B cell (primary cell): ENCODE results near the gene FYN. TPM values are rescaled to one million over a fixed set of nuclear protein-coding genes. Genes with fewer than 3 reads are reported as not detected.

Experiments
- ATAC-seq: fragments of 200-7000 bp; cut with Tn5 transposase; one replicate; pipeline ENCODE4 v1.10.0; 2021; ENCODE audit warnings: low read depth, mild to moderate bottlenecking, moderate number of reproducible peaks, moderate library complexity
- CTCF ChIA-PET: fragments of 350-600 bp; sonication (Branson Sonifier 250); formaldehyde crosslinking; loops from one replicate; lab custom pipeline; 2021; ENCODE audit warnings: antibody characterized with exemption, inconsistent platforms; lab: Charles Lee
- POLR2A ChIA-PET: fragments of 350-600 bp; sonication (Branson Sonifier 250); formaldehyde crosslinking; loops from one replicate; lab custom pipeline; 2021; ENCODE audit warnings: antibody characterized with exemption; lab: Charles Lee
- DNase-seq: peaks from one replicate; pipeline ENCODE4 v3.0.0; 2013
- H2AFZ ChIP-seq: 2 replicates; pipeline ENCODE4 v1.6.1; 2012; ENCODE audit warnings: mild to moderate bottlenecking, low read depth, low read length; ENCODE audit not compliant: insufficient read depth, poor library complexity, severe bottlenecking
- H3K27ac ChIP-seq, 2 donors: 1 replicate in 1 of 2; 2 replicates in 1 of 2; pipeline ENCODE4 v1.5.1; 2012 to 2013; ENCODE audit warnings: low read length in 2 of 2, mild to moderate bottlenecking in 2 of 2, moderate library complexity in 1 of 2
- H3K27me3 ChIP-seq, 4 experiments: fragments of 200-600 bp in 1 of 4; sonication (generic) in 1 of 4; replicated peaks in 1 of 4; 1 replicate in 2 of 4; 2 replicates in 2 of 4; pipeline versions ENCODE4 v1.6.1 to v1.7.0; 2013 to 2016; ENCODE audit warnings: low read length in 3 of 4, mild to moderate bottlenecking in 2 of 4, mixed read lengths in 1 of 4, moderate library complexity in 1 of 4; ENCODE audit not compliant: insufficient read depth in 4 of 4, control insufficient read depth in 3 of 4; ENCODE audit errors: control extremely low read depth in 1 of 4
- H3K36me3 ChIP-seq, 2 experiments: replicated peaks in 1 of 2; 1 replicate in 1 of 2; 2 replicates in 1 of 2; pipeline versions ENCODE4 v1.6.1 to v1.7.1; 2013; ENCODE audit warnings: low read length in 1 of 2; ENCODE audit not compliant: insufficient read depth in 2 of 2, control insufficient read depth in 1 of 2; ENCODE audit errors: control extremely low read depth in 1 of 2, extremely low read depth in 1 of 2
- H3K4me1 ChIP-seq, 2 donors: fragments of 200-600 bp in 1 of 2; sonication (generic) in 1 of 2; 1 replicate in 1 of 2; 2 replicates in 1 of 2; pipeline versions ENCODE4 v1.5.1 to v1.6.1; 2013 to 2017; ENCODE audit warnings: low read length in 2 of 2; ENCODE audit not compliant: control insufficient read depth in 2 of 2, insufficient read depth in 2 of 2
- H3K4me2 ChIP-seq: replicated peaks from 2 replicates; pipeline ENCODE3; 2012; ENCODE audit warnings: mild to moderate bottlenecking, low read depth, low read length; ENCODE audit not compliant: poor library complexity, severe bottlenecking
- H3K4me3 ChIP-seq, 5 experiments: fragments of 200-600 bp in 1 of 5; sonication (generic) in 1 of 5; 1 replicate in 3 of 5; 2 replicates in 2 of 5; pipeline versions ENCODE4 v1.5.1 to v1.7.0; 2011 to 2016; ENCODE audit warnings: low read length in 4 of 5, mild to moderate bottlenecking in 4 of 5, low read depth in 2 of 5, control low read depth in 1 of 5, moderate library complexity in 1 of 5; ENCODE audit not compliant: insufficient read depth in 1 of 5; ENCODE audit errors: control extremely low read depth in 1 of 5, extremely low read depth in 1 of 5
- H3K79me2 ChIP-seq: fragments of 200-600 bp; sonication (generic); one replicate; pipeline ENCODE4 v1.6.0; 2016; ENCODE audit warnings: low read length; ENCODE audit not compliant: control insufficient read depth, insufficient read depth
- H3K9ac ChIP-seq: fragments of 200-600 bp; sonication (generic); 2 replicates; pipeline ENCODE4 v1.6.1; 2017; ENCODE audit warnings: mild to moderate bottlenecking, low read length, moderate library complexity
- H3K9me3 ChIP-seq, 3 donors: one replicate each; pipeline versions ENCODE4 v1.6.1 to v1.7.1; 2013; ENCODE audit warnings: low read length in 2 of 3; ENCODE audit not compliant: control insufficient read depth in 2 of 3, insufficient read depth in 1 of 3; ENCODE audit errors: control extremely low read depth in 1 of 3
- H4K20me1 ChIP-seq: 2 replicates; pipeline ENCODE4 v1.6.0; 2012; ENCODE audit warnings: mild to moderate bottlenecking, low read length; ENCODE audit not compliant: insufficient read depth, control insufficient read depth, poor library complexity, severe bottlenecking
- H3K27ac Mint-ChIP-seq: one replicate; pipeline ENCODE4 v1.8.0; 2021; ENCODE audit warnings: mixed read lengths
- H3K27me3 Mint-ChIP-seq: one replicate; pipeline ENCODE4 v1.8.0; 2021; ENCODE audit warnings: mixed read lengths
- H3K4me1 Mint-ChIP-seq: one replicate; pipeline ENCODE4 v1.8.0; 2021; ENCODE audit warnings: mixed read lengths
- H3K4me3 Mint-ChIP-seq: one replicate; pipeline ENCODE4 v1.8.0; 2021; ENCODE audit warnings: mixed read lengths
- H3K9me3 Mint-ChIP-seq: one replicate; pipeline ENCODE4 v1.8.0; 2022; ENCODE audit warnings: mixed read lengths; ENCODE audit not compliant: insufficient read depth
- EZH2 ChIP-seq: IDR thresholded peaks from 2 replicates; pipeline ENCODE4 v1.6.1; 2012; ENCODE audit warnings: borderline replicate concordance, low read depth, mild to moderate bottlenecking, moderate library complexity, low read length; ENCODE audit not compliant: insufficient read depth, poor library complexity, severe bottlenecking
- WGBS: methylation state at CpG from one replicate; pipeline ENCODE4 v1.1.5; 2013; ENCODE audit warnings: missing lambda C conversion rate; ENCODE audit not compliant: insufficient coverage; 5-methylcytosine and 5-hydroxymethylcytosine counted together
- intact Hi-C: fragments of 100-400 bp; cut with micrococcal nuclease; formaldehyde crosslinking; loops from one replicate; pipeline ENCODE4 v1.10.0; 2022
- polyA plus RNA-seq: library from polyadenylated mRNA; depleted of rRNA; stranded (reverse); fragments of >200 nt; gene quantifications from 2 replicates; pipeline ENCODE4 v1.2.3, GENCODE V29; 2012
- total RNA-seq, 2 donors: library from RNA; stranded (reverse); fragments of 120-200 nt in 1 of 2; gene quantifications; 1 replicate in 1 of 2; 2 replicates in 1 of 2; pipeline versions ENCODE4 v1.2.3 to v1.2.4, GENCODE V29; 2013 to 2022
- TF ChIP-seq, protein P1 (sequence below): fragments of 200-600 bp; IDR thresholded peaks from one replicate; pipeline ENCODE4 v1.8.0; 2022; ENCODE audit warnings: antibody characterized with exemption, mild to moderate bottlenecking

FYN gene
- total and polyA plus RNA-seq, 2 donors (not counting 1 experiment from before 2014, with no cell fraction given): 54.1 to 94.0 TPM

DNA sequence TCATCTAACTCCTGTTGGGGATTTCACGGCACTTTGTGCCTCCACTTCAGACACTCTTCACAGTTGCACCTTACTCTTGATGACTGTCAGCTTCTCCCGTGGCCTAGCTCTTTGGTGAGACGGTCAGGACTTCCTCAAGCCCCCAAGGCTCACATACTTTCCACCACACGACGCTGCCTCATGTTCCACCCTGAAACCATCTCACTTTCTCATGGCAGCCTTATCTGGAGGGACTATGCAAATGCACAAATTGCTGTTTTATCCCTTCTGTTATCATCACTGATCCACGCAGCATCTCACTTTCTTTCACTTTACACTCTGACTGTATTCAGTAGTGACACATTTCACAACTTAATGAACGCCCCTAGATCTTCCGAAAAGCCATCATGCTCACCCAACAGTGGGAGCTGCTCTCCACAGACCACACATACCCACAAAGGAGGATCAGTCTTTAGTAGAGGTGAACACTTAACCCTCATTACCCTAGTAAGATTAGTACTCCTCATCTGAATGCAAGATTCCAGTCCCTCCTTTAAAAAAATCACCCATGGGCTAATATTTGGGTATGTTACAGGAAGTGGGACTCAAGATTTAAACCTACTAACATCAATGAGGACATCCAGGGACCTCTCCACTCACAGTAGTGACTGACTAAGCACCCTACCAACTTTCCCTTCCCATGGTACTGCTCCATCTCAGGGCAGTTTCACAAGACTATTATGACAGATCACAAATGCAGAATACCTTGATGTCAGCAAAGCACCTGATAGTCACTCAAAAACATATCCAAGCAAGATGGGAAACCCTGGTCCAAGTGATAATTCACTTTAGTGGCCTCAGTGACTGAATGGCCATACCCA, 35.4 kb downstream of the FYN start:
- H3K27ac ChIP-seq: no peak overlapping the region
- no peak overlapping the region for H3K4me3 ChIP-seq
- DNase-seq (no peak), ATAC-seq (peak; percentile 45)
- no peak overlapping the region for H2AFZ ChIP-seq
- H3K9ac ChIP-seq: no peak overlapping the region
- TF ChIP-seq, protein P1, sequence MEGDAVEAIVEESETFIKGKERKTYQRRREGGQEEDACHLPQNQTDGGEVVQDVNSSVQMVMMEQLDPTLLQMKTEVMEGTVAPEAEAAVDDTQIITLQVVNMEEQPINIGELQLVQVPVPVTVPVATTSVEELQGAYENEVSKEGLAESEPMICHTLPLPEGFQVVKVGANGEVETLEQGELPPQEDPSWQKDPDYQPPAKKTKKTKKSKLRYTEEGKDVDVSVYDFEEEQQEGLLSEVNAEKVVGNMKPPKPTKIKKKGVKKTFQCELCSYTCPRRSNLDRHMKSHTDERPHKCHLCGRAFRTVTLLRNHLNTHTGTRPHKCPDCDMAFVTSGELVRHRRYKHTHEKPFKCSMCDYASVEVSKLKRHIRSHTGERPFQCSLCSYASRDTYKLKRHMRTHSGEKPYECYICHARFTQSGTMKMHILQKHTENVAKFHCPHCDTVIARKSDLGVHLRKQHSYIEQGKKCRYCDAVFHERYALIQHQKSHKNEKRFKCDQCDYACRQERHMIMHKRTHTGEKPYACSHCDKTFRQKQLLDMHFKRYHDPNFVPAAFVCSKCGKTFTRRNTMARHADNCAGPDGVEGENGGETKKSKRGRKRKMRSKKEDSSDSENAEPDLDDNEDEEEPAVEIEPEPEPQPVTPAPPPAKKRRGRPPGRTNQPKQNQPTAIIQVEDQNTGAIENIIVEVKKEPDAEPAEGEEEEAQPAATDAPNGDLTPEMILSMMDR: no peak
- TF ChIP-seq EZH2: no peak
- ChIA-PET POLR2A (no interaction called here), CTCF (no interaction called here)
- Mint-ChIP-seq H3K27ac (no peak overlapping the region), H3K4me1 (peaks cover 42% of the 10 kb centered on the region), H3K4me3 (peak overlapping the region; percentile 10), H3K9me3 (no peaks in the 10 kb centered on the region), H3K27me3 (no peaks in the 10 kb centered on the region)
- H3K9me3 ChIP-seq: no peaks in the 10 kb centered on the region
- WGBS: 66% methylated on average over 7 of the region's 8 CpGs
- intact Hi-C loops: no loop called here
- peaks cover 32 to 45% of the 10 kb centered on the region in 2 donors for H3K4me1 ChIP-seq
- peaks cover 0 to 4% of the 10 kb centered on the region in 2 experiments for H3K36me3 ChIP-seq
- H3K4me2 ChIP-seq: no peak overlapping the region
- H3K27me3 ChIP-seq: no peaks in the 10 kb centered on the region
- no peaks in the 10 kb centered on the region for H4K20me1 ChIP-seq
- H3K79me2 ChIP-seq: peaks cover 59% of the 10 kb centered on the region

DNA sequence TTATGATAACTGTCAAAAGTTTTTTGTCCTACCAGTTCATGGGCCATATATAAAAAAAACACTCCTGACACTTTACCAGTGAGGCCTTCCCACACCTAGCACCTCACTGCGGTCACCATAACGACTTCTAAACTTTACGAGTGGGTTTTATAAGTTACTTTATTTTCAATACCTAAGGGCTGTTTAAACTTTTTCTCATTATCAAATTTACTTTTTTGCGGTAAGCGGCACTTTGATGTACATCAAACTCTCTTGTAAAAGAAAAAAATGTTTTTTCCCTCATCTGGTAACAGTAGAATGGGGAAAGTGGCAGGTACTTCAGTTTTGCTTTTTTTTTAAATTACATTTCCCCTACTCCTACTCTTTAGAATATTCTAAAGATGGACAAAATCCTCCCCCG, 36.2 kb downstream of the FYN start:
- 100% methylated on average over 1 of the region's 6 CpGs for WGBS
- H3K4me3 ChIP-seq: no peak overlapping the region
- Mint-ChIP-seq H3K4me1 (peaks cover 45% of the 10 kb centered on the region), H3K4me3 (no peak overlapping the region), H3K27ac (no peak overlapping the region), H3K27me3 (no peaks in the 10 kb centered on the region), H3K9me3 (no peaks in the 10 kb centered on the region)
- no peak overlapping the region for H3K9ac ChIP-seq
- peaks cover 59% of the 10 kb centered on the region for H3K79me2 ChIP-seq
- no peaks in the 10 kb centered on the region for H4K20me1 ChIP-seq
- intact Hi-C loops: no loop called here
- H3K36me3 ChIP-seq: peaks cover 0 to 4% of the 10 kb centered on the region in 2 experiments
- TF ChIP-seq, protein P1: no peak
- TF ChIP-seq EZH2: no peak
- POLR2A ChIA-PET: no interaction called here
- ATAC-seq: no peak
- CTCF ChIA-PET: no interaction called here
- no peak overlapping the region for H3K4me2 ChIP-seq
- no peak overlapping the region for H3K27ac ChIP-seq
- H2AFZ ChIP-seq: no peak overlapping the region
- peaks cover 27 to 36% of the 10 kb centered on the region in 2 donors for H3K4me1 ChIP-seq
- no peaks in the 10 kb centered on the region for H3K27me3 ChIP-seq
- H3K9me3 ChIP-seq: no peaks in the 10 kb centered on the region
- DNase-seq: no peak
